Ovary (tissue), 9 donors: ENCODE data around the gene ZBTB7B. TPM values are rescaled to one million over a fixed set of nuclear protein-coding genes. Genes with fewer than 3 reads are reported as not detected.

ENCODE experiments used
- DNase-seq, 5 donors: peaks; one replicate each; pipeline ENCODE4 v3.0.0-alpha.2; 2019 to 2020
- H3K27ac ChIP-seq, 2 donors: fragments of 200-600 bp; one replicate each; pipeline versions ENCODE4 v1.5.1 to v1.8.0; 2019 to 2022
- H3K27me3 ChIP-seq: fragments of 200-600 bp; one replicate; pipeline ENCODE4 v1.8.0; 2022
- H3K36me3 ChIP-seq: fragments of 200-600 bp; sonication (generic); one replicate; pipeline ENCODE4 v1.5.1; 2019
- H3K4me1 ChIP-seq: one replicate; pipeline ENCODE4 v1.8.1; 2013; ENCODE audit warnings: mild to moderate bottlenecking, moderate library complexity; ENCODE audit not compliant: insufficient read depth
- H3K4me3 ChIP-seq: fragments of 200-600 bp; sonication (generic); one replicate; pipeline ENCODE4 v1.5.1; 2017
- H3K9me3 ChIP-seq, 2 donors: fragments of 200-600 bp in 1 of 2; sonication (generic) in 1 of 2; one replicate each; pipeline versions ENCODE4 v1.5.1 to v1.8.1; 2013 to 2019; ENCODE audit warnings: mild to moderate bottlenecking in 1 of 2, moderate library complexity in 1 of 2
- CTCF ChIP-seq, 3 donors: fragments of 450-650 bp in 2 of 3; fragments of 200-600 bp in 1 of 3; IDR thresholded peaks; one replicate each; pipeline versions ENCODE4 v1.5.1 to v1.8.0; 2016 to 2022; ENCODE audit warnings: antibody characterized with exemption in 3 of 3, mild to moderate bottlenecking in 1 of 3
- EP300 ChIP-seq: sonication (generic); formaldehyde crosslinking; IDR thresholded peaks from one replicate; pipeline ENCODE4 v1.6.1; 2017; ENCODE audit warnings: antibody characterized with exemption
- POLR2A ChIP-seq: fragments of 450-650 bp; IDR thresholded peaks from one replicate; pipeline ENCODE4 v1.6.1; 2017; ENCODE audit warnings: antibody characterized with exemption, mild to moderate bottlenecking, moderate library complexity
- WGBS, 3 donors: extraction: QIAGEN DNeasy Blood & Tissue Kit in 1 of 3; methylation state at CpG; one replicate each; pipeline versions ENCODE4 v1.1.5 to v1.1.7; 2013 to 2017; 5-methylcytosine and 5-hydroxymethylcytosine counted together
- intact Hi-C, 4 donors: fragments of 100-400 bp; cut with DNase I; formaldehyde crosslinking; loops; one replicate each; pipeline versions ENCODE4 v1.11.0 to v1.15.1; 2022 to 2023
- polyA plus RNA-seq, 2 donors: library from polyadenylated mRNA; stranded (reverse); fragments of 200-250 nt in 1 of 2; fragments of 350-450 nt in 1 of 2; fragmentation: Illumina TruSeq in 1 of 2; extraction: RNeasy Lipid Tissue Mini Kit (QIAGEN cat#74804) in 1 of 2; gene quantifications; one replicate each; pipeline ENCODE4 v1.2.3, GENCODE V29; 2013 to 2014
- total RNA-seq, 7 donors: library from RNA; depleted of rRNA in 2 of 7; stranded (reverse); fragments of >200 nt in 2 of 7; fragmentation: NEBNext Ultra II Directional in 3 of 7; extraction: Animal tissue kit (Norgen Biotek cat#: 25700) in 3 of 7; gene quantifications; one replicate each; pipeline versions ENCODE4 v1.1.0 to v1.2.4, GENCODE V29; 2016 to 2023
- donor health status: DM: no; HTN: no; CAD: no; lungs with moderate emphysema.
- donor health status: DM: no; HTN: no; CAD: no.
- donor health status: Bipolar disorder and iron deficiency.
- donor health status: DM: yes; HTN: yes; CAD: no.
- donor health status: DM: no; HTN: no; CAD: no.
- donor health status: DM: yes; HTN: yes; CAD: no.

The ZBTB7B gene
- total and polyA plus RNA-seq, 9 donors = 3.6 to 45.5 (median 28.9) TPM

- Histone ChIP-seq H3K9me3 (no peaks in the 10 kb centered on the region), H3K36me3 (no peaks in the 10 kb centered on the region), H3K4me3 (peak within 1 kb of the TSS; percentile 82), H3K27ac (peak within 1 kb of the TSS; percentile 33 to 81), H3K4me1 (peaks cover 6% of the 10 kb centered on the region), H3K27me3 (no peaks in the 10 kb centered on the region)
- DNase-seq = peak; percentile 73 to 87 (median 84)
- intact Hi-C loops = loop anchor here in 3 of 4 donors (5.0 to 10.0 kb wide), 4 partner anchors 33 to 486 kb away; partner anchors contain the start of genes CHRNB2 (in 1 of the 3), CKS1B (in 1 of the 3) and SHC1 (in 1 of the 3)
- 0 to 1% (median 1%) methylated on average over 36 to 95 of the region's 99 CpGs for WGBS, 3 donors
- TF ChIP-seq POLR2A (no peak), CTCF (IDR thresholded peaks at IDR 0.05) (peak; percentile 40 to 91 (median 78)), EP300 (no peak)
Observed at GRCh38 chr1:155050560-155051341, 48.1 kb downstream of the ZBTB7B start, which contains the start of gene ADAM15. TSS of gene ADAM15 (plus strand) at chr1:155051316. CDS start at chr1:155051387, 71 bp downstream.

DNA sequence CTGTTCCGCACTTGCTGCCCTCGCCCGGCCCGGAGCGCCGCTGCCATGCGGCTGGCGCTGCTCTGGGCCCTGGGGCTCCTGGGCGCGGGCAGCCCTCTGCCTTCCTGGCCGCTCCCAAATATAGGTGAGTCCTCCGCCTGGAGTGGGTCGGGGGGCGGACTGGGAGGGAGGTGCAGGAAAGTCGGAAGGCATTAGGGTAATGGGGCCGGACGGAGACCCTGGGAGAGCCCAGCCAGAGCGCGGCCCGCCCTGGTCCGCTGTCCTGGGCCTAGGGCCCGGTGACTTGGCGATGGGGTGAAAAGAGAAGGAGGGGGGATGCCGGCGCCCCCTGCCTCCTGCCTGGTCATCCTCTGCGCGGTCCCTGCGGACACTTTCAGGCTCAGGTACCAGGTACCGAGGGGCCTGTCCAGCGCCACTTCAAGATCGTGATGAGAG lies 48.8 kb downstream of the ZBTB7B start:
- no peaks in the 10 kb centered on the region for H3K27me3 ChIP-seq
- 1% methylated on average over 22 to 31 of the region's 31 CpGs for WGBS, 3 donors
- peaks cover 6% of the 10 kb centered on the region for H3K4me1 ChIP-seq
- intact Hi-C loops = loop anchor here in 3 of 4 donors (5.0 to 10.0 kb wide), 4 partner anchors 34 to 487 kb away; partner anchors contain the start of genes CHRNB2 (in 1 of the 3), CKS1B (in 1 of the 3) and SHC1 (in 1 of the 3)
- H3K36me3 ChIP-seq = no peaks in the 10 kb centered on the region
- peak overlapping the region in 1 of 2 donors; percentile 81 for H3K27ac ChIP-seq
- DNase-seq = peak in 1 of 5 donors; percentile 49
- peak overlapping the region; percentile 82 for H3K4me3 ChIP-seq
- TF ChIP-seq EP300 (no peak), CTCF (IDR thresholded peaks at IDR 0.05) (no peak), POLR2A (peak; percentile 47)
- no peaks in the 10 kb centered on the region for H3K9me3 ChIP-seq

GRCh38 chr1:155051777-155052398 lies 49.3 kb downstream of the ZBTB7B start:
- Histone ChIP-seq H3K27ac (peak overlapping the region in 1 of 2 donors; percentile 81), H3K9me3 (no peaks in the 10 kb centered on the region), H3K27me3 (no peaks in the 10 kb centered on the region), H3K4me3 (peak overlapping the region; percentile 82), H3K4me1 (peaks cover 6% of the 10 kb centered on the region), H3K36me3 (no peaks in the 10 kb centered on the region)
- intact Hi-C loops = loop anchor here in 3 of 4 donors (5.0 to 10.0 kb wide), 4 partner anchors 35 to 487 kb away; partner anchors contain the start of genes CHRNB2 (in 1 of the 3), CKS1B (in 1 of the 3) and SHC1 (in 1 of the 3)
- WGBS, 3 donors = 1% methylated on average over 23 to 27 of the region's 27 CpGs
- TF ChIP-seq POLR2A = no peak
- DNase-seq = peak; percentile 51 to 68 (median 65)

GRCh38 chr1:155052439-155053395 lies 50.1 kb downstream of the ZBTB7B start:
- Histone ChIP-seq H3K4me1 (peaks cover 6% of the 10 kb centered on the region), H3K27ac (peak overlapping the region in 1 of 2 donors; percentile 81), H3K4me3 (peak overlapping the region; percentile 82), H3K9me3 (no peaks in the 10 kb centered on the region), H3K27me3 (no peaks in the 10 kb centered on the region), H3K36me3 (no peaks in the 10 kb centered on the region)
- no peak for TF ChIP-seq POLR2A
- no peak for TF ChIP-seq CTCF (IDR thresholded peaks at IDR 0.05)
- 58 to 66% (median 64%) methylated on average over 12 of the region's 12 CpGs for WGBS, 3 donors
- DNase-seq = no peak
- intact Hi-C loops = loop anchor here in 3 of 4 donors (5.0 to 10.0 kb wide), 4 partner anchors 35 to 488 kb away; partner anchors contain the start of genes CHRNB2 (in 1 of the 3), CKS1B (in 1 of the 3) and SHC1 (in 1 of the 3)
